AG04449 (cell line): ENCODE results near the gene GLT6D1.

Source experiments
- CTCF ChIA-PET: fragments of 350-600 bp; formaldehyde crosslinking; extraction: SDS; loops from one replicate; lab custom pipeline; 2021; ENCODE audit warnings: antibody characterized with exemption; lab: Yijun Ruan, JAX
- POLR2A ChIA-PET: fragments of 400-600, 350-600 bp; formaldehyde crosslinking; extraction: SDS; loops from one replicate; lab custom pipeline; 2020; ENCODE audit warnings: antibody characterized with exemption, inconsistent platforms; lab: Yijun Ruan, JAX
- DNase-seq: peaks from one replicate; pipeline ENCODE4 v3.0.0-alpha.2; 2010; ENCODE audit warnings: low read depth, low spot score
- H3K4me3 ChIP-seq: 2 replicates; pipeline ENCODE4 v1.5.1; 2011; ENCODE audit warnings: low read depth, mild to moderate bottlenecking, control low read depth, low read length
- CTCF ChIP-seq: IDR thresholded peaks from one replicate; pipeline ENCODE4 v1.5.1; 2011; ENCODE audit warnings: mild to moderate bottlenecking, moderate library complexity, low read length, control low read depth, inconsistent platforms; ENCODE audit not compliant: insufficient read depth; ENCODE audit errors: missing control alignments

Gene GLT6D1

DNA sequence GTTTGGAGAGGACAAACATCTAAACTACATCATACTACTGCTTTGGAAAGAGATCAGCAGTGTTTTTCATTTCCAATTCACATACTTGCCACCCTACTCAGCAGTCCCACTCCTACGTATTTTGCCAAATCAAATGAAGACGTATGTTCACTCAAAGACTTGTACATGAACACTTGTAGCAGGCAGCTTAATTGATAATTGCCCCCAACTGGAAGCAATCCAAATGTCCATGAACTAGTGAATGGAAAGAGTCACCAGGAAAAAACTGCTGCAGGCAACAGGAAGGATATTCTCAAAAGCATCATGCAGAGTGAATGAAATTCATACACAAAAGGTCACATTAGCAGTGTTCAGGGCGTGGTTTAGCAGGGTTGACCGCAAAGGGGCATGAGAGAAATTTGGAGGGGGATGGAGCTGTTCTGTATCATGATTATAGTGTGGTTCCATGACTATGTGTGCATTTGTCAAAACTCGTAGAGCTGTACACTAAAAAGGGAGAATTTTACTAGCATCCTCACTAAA, 39.0 kb downstream of the GLT6D1 start:
- no peak overlapping the region for H3K4me3 ChIP-seq
- CTCF ChIA-PET = interaction anchor here (0.7 to 4.0 kb wide), 12 partner anchors 9 to 667 kb away, joined by 3 to 23 read pairs (median 5); no protein-coding TSS in a partner anchor
- no peak for TF ChIP-seq CTCF
- no peak for DNase-seq
- POLR2A ChIA-PET = no interaction called here

DNA sequence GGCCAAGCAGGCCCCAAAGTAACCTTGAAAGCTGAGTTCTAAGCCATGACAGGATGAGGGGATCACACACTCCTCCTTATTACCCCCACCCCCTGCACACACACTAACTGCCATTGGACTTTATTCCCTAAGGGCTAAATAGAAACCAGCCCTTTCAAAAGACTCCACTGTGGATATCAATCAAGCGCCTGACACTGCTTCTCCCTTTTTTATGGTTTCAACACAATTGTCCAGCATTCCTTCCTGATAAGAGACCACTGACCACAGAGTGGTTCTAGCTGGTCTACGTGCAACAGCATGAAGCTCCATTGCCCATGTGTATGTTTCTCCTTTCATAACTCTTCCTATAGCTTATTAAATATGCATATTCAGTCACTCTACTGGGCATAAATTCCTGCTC, 43.1 kb downstream of the GLT6D1 start:
- ChIA-PET POLR2A (no interaction called here), CTCF (interaction anchor here (1.5 kb wide), 1 partner anchor 8 kb away, joined by 5 read pairs; no protein-coding TSS in a partner anchor)
- H3K4me3 ChIP-seq = no peak overlapping the region
- DNase-seq = no peak
- TF ChIP-seq CTCF = no peak

DNA sequence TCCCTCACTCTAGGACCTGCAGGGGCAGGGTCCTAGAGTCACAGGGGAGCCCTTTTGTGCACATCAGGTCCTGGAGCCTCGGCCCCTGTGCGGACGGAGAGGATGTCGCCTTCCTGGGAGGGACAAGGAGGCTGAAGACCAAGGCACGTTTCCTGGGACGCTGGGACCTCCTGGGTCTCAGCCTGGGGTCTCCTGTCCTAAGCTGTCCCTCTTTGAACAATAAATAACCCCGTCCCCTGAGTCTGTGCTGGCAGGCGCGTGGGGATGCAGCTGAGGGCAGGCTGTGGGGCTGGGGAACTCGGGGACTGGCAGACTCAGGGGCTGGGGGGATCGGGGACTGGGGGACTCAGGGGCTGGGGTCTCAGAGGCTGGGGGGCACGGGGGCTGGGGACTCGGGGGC, 46.7 kb downstream of the GLT6D1 start:
- TF ChIP-seq CTCF = no peak
- no peak for DNase-seq
- no peak overlapping the region for H3K4me3 ChIP-seq
- ChIA-PET POLR2A (no interaction called here), CTCF (interaction anchor here (0.9 to 2.3 kb wide), 2 partner anchors 9 to 22 kb away, joined by 3 to 12 read pairs; no protein-coding TSS in a partner anchor)

GRCh38 chr9:135592331-135592590, 47.1 kb downstream of the GLT6D1 start:
- no peak for DNase-seq
- no peak overlapping the region for H3K4me3 ChIP-seq
- POLR2A ChIA-PET = no interaction called here
- TF ChIP-seq CTCF = no peak
- CTCF ChIA-PET = interaction anchor here (0.9 to 2.3 kb wide), 2 partner anchors 9 to 22 kb away, joined by 3 to 12 read pairs; no protein-coding TSS in a partner anchor

DNA sequence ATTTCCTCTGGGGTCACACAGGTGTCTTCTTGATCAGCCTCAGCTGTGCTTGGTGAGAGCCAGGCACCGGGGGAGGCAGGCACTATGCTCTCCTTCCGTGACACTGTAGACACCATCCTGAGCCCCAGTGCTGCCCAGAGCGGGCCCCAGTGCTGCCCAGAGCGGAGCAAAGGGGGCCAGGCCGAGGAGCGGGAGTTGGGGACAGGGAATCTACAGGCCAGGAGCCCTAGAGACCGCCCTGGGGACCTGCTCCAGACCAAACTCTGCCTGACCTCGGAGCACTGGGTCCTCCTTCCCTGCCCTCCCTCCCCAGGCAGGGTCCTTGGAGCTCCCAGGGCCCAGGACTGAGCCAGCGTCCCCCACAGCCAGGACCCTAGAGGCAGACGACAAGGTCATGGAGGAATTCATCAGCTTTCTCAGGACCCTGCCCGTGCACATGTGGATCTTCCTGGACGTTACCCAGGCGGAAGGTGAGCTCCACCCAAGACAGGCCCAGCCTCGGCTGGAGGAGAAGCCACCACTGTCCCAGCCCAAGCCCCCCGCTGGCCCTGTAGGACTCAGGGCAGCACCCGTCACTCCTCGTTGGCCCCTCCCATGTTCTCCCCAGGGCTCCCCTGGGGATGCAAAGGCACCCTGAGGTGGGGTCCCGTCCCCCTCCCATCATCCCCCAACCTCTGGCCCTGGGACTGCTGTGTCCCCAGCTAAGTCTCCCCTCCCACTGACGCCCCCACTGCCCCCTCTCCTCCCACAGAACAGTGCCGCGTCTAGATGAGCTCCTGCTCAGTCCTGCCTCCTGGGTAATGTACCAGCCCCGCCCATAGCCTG, 47.6 kb downstream of the GLT6D1 start:
- DNase-seq = no peak
- POLR2A ChIA-PET = no interaction called here
- CTCF ChIA-PET = interaction anchor here (2.3 kb wide), 1 partner anchor 10 kb away, joined by 12 read pairs; no protein-coding TSS in a partner anchor
- H3K4me3 ChIP-seq = no peak overlapping the region
- no peak for TF ChIP-seq CTCF

- ChIA-PET CTCF (interaction anchor here (2.3 kb wide), 1 partner anchor 11 kb away, joined by 12 read pairs; no protein-coding TSS in a partner anchor), POLR2A (no interaction called here)
- no peak overlapping the region for H3K4me3 ChIP-seq
- no peak for DNase-seq
- no peak for TF ChIP-seq CTCF
Measured at GRCh38 chr9:135590486-135591079, 48.8 kb downstream of the GLT6D1 start.
